Measurements from ENCODE around the gene PTPRCAP. TPM values are rescaled to one million over a fixed set of nuclear protein-coding genes. Genes with fewer than 3 reads are reported as not detected.
A peak's percentile ranks its signal among the peaks of the same experiment; 100 is the strongest.

Gene PTPRCAP
- total and polyA plus RNA-seq, 12 donors = 0.57 to 13.4 (median 3.9) TPM

DNA sequence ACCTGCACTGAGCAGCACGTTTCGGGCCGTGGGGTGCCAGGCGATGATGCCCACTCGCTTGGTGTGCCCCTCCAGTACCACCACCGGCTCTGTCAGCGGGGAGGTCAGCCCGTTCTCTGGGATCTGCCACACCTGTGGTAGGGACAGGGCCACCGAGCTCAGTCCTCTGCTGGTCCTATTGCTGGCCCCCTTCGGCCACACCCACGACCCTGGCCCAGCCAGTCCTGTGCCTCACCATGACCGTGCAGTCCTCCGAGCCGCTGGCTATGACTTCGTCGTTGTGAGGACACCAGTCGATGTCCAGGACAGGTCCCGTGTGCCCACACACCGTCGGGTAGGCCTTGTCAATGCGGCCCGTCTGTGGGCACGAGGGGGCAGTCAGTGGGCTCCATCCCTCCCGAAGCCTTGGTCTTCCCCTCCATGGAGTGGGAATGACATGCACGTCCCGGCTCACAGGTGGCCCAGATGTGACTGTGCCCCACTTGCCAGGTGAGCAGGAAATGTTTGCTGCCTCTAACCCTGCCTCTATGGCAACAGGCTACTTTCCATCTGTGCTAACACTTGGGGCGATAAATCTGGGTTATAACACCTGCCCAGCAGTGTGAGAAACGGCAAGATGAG, 4.4 kb upstream of the PTPRCAP start:
- DNase-seq = no peak
- 86 to 89% (median 88%) methylated on average over 11 to 28 of the region's 28 CpGs for WGBS, 4 donors
- no peaks in the 10 kb centered on the region for H3K27me3 ChIP-seq
- intact Hi-C loops (cut with DNase I) = no loop called here
- peaks cover 0 to 23% of the 10 kb centered on the region in 2 donors for H3K4me1 ChIP-seq (replicated peaks in 1 of 2)
- H3K9me3 ChIP-seq (replicated peaks in 1 of 3) = no peaks in the 10 kb centered on the region
- H3K4me3 ChIP-seq = no peak overlapping the region
- peak overlapping the region in 1 of 5 donors; percentile 98 for H3K27ac ChIP-seq
- peaks cover 0 to 38% of the 10 kb centered on the region in 2 donors for H3K36me3 ChIP-seq (replicated peaks in 1 of 2)
- no peak for TF ChIP-seq POLR2A (IDR thresholded peaks at IDR 0.05)
- TF ChIP-seq, protein P1, sequence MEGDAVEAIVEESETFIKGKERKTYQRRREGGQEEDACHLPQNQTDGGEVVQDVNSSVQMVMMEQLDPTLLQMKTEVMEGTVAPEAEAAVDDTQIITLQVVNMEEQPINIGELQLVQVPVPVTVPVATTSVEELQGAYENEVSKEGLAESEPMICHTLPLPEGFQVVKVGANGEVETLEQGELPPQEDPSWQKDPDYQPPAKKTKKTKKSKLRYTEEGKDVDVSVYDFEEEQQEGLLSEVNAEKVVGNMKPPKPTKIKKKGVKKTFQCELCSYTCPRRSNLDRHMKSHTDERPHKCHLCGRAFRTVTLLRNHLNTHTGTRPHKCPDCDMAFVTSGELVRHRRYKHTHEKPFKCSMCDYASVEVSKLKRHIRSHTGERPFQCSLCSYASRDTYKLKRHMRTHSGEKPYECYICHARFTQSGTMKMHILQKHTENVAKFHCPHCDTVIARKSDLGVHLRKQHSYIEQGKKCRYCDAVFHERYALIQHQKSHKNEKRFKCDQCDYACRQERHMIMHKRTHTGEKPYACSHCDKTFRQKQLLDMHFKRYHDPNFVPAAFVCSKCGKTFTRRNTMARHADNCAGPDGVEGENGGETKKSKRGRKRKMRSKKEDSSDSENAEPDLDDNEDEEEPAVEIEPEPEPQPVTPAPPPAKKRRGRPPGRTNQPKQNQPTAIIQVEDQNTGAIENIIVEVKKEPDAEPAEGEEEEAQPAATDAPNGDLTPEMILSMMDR (IDR thresholded peaks at IDR 0.05) = no peak

DNA sequence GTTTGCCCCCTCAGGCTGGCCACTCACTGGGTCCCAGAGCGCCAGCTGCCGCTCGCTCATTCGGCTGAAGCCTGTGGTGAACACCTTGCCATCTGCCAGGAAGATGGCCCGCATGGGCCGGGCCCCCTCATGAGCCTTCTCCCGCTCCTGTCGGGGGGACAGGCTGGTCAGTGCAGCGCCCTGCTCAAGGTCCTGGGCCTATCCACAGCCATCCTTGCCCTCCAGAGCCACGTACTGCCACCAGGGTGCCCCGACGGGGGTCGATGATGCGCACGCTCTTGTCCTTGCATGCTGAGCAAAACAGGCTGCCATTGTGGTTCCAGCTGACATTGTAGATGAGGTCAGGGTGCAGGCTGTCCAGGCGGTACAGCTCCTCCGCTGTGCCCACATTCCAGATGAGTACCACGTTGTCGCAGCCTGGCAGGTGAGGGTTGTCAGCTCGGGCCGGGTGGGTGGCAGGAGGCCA, 3.6 kb upstream of the PTPRCAP start:
- TF ChIP-seq, protein P1 (IDR thresholded peaks at IDR 0.05) = no peak
- no peak for TF ChIP-seq POLR2A (IDR thresholded peaks at IDR 0.05)
- Histone ChIP-seq H3K9me3 (replicated peaks in 1 of 3) (no peaks in the 10 kb centered on the region), H3K27me3 (no peaks in the 10 kb centered on the region), H3K4me1 (replicated peaks in 1 of 2) (peaks cover 0 to 26% of the 10 kb centered on the region in 2 donors), H3K4me3 (no peak overlapping the region), H3K27ac (no peak overlapping the region), H3K36me3 (replicated peaks in 1 of 2) (peaks cover 0 to 38% of the 10 kb centered on the region in 2 donors)
- DNase-seq = no peak
- 84 to 97% (median 91%) methylated on average over 6 to 21 of the region's 21 CpGs for WGBS, 4 donors
- intact Hi-C loops (cut with DNase I) = no loop called here

DNA sequence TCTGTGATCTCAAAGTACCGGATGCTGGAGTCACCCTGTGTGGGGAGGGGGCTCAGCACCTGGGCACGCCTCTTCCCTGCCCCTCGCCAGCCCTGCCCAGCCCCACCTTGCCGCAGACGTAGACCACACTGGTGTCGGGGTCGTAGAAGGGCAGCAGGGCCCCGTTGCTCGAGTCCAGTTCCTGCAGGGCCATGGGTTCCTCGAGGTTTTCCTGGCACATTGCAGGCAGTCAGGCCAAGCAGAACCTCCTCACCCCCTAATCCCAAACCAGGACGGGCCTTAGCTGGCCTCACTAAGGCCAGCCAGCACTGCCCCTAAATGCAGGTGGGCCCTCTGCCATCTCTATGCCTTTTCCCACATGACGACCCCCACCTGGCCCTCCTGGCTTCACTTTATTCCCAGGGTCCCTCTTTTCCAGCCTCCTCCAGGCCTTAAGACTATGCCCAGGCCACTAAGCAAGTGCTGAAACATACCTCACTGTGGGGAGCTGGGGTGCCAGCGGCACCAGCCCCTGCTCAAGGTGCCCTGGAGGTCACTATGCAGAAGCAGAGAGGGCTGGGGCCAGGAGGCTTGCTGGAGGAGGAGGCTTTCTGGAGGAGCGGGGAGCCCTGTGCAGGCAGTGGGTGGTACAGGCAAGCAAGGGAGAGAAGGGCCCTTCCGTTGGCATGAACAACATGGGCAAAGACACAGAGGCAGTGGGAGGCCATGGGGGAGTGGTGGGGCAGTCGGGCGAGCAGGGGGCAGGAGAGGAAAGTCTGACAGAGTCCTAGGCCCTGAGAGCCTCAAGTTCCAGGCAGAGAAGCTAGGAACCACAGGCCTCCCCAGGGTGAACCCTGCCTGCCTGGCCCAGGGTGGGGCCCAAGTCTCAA, 3.0 kb upstream of the PTPRCAP start:
- Histone ChIP-seq H3K27ac (no peak overlapping the region), H3K27me3 (no peaks in the 10 kb centered on the region), H3K9me3 (replicated peaks in 1 of 3) (no peaks in the 10 kb centered on the region), H3K4me1 (replicated peaks in 1 of 2) (peaks cover 0 to 32% of the 10 kb centered on the region in 2 donors), H3K4me3 (no peak overlapping the region), H3K36me3 (replicated peaks in 1 of 2) (peaks cover 0 to 41% of the 10 kb centered on the region in 2 donors)
- 76 to 83% (median 80%) methylated on average over 11 to 17 of the region's 17 CpGs for WGBS, 4 donors
- no peak for DNase-seq
- TF ChIP-seq POLR2A (IDR thresholded peaks at IDR 0.05) = no peak
- TF ChIP-seq, protein P1 (IDR thresholded peaks at IDR 0.05) = no peak
- intact Hi-C loops (cut with DNase I) = no loop called here
